Esophagus (tissue), 2 donors: ENCODE results near the gene SIM1. TPM values are rescaled to one million over a fixed set of nuclear protein-coding genes. Genes with fewer than 3 reads are reported as not detected.

Experiments
- H3K27ac ChIP-seq, 2 donors: one replicate each; pipeline ENCODE4 v1.5.1; 2013; ENCODE audit warnings: low read depth in 2 of 2, mild to moderate bottlenecking in 2 of 2, inconsistent platforms in 1 of 2, low read length in 1 of 2, moderate library complexity in 1 of 2
- H3K27me3 ChIP-seq, 2 donors: one replicate each; pipeline ENCODE4 v1.6.1; 2013; ENCODE audit warnings: low read length in 2 of 2, control low read depth in 1 of 2, mild to moderate bottlenecking in 1 of 2; ENCODE audit not compliant: insufficient read depth in 2 of 2, control insufficient read depth in 1 of 2
- H3K36me3 ChIP-seq, 2 donors: one replicate each; pipeline ENCODE4 v1.6.1; 2013; ENCODE audit warnings: low read length in 1 of 2; ENCODE audit not compliant: control insufficient read depth in 2 of 2, insufficient read depth in 2 of 2
- H3K4me1 ChIP-seq, 2 donors: one replicate each; pipeline ENCODE4 v1.6.1; 2013; ENCODE audit warnings: low read length in 1 of 2; ENCODE audit not compliant: control insufficient read depth in 2 of 2, insufficient read depth in 2 of 2
- H3K4me3 ChIP-seq, 2 donors: one replicate each; pipeline ENCODE4 v1.5.1; 2013; ENCODE audit warnings: low read length in 2 of 2, mild to moderate bottlenecking in 2 of 2, low read depth in 1 of 2, moderate library complexity in 1 of 2
- H3K9me3 ChIP-seq, 2 donors: one replicate each; pipeline ENCODE4 v1.6.1; 2013; ENCODE audit warnings: mild to moderate bottlenecking in 2 of 2, low read depth in 1 of 2, low read length in 1 of 2, moderate library complexity in 1 of 2; ENCODE audit not compliant: control insufficient read depth in 2 of 2, insufficient read depth in 1 of 2
- WGBS, 2 donors: extraction: QIAGEN DNeasy Blood & Tissue Kit; methylation state at CpG; one replicate each; pipeline ENCODE4 v1.1.7; 2013; 5-methylcytosine and 5-hydroxymethylcytosine counted together
- polyA plus RNA-seq, 2 donors: library from polyadenylated mRNA; stranded (reverse); fragments of 200-250 nt; gene quantifications; one replicate each; pipeline ENCODE4 v1.2.3, GENCODE V29; 2013
- donor health status: healthy with polysubstance abuse.
- donor health status: Bipolar disorder and iron deficiency.

Gene SIM1
- polyA plus RNA-seq, 2 donors: not detected

DNA sequence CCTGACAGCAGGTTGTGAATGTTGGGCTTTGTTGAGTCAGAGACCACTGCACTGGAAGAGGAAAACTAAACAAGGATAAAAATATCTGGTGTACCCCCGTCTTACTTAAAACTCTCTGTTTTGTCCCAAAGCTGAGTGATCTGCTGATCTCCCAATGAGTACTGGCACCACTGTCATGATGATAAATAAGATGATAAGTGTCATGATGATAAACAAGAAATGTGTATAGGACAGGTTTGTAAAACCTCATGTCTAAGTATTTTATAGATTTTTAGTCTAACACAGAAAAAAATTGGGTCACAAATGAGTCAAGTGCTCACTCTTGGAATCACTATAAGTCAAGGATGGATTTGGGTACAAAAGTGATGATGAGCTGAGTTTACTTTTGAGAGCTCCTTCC is 8.5 kb upstream of the SIM1 start:
- no peaks in the 10 kb centered on the region for H3K9me3 ChIP-seq
- peaks cover 0 to 10% of the 10 kb centered on the region in 2 donors for H3K27me3 ChIP-seq
- no peak overlapping the region for H3K27ac ChIP-seq
- no peak overlapping the region for H3K4me3 ChIP-seq
- H3K36me3 ChIP-seq: no peaks in the 10 kb centered on the region
- 42 to 48% methylated on average over 1 of the region's 1 CpG for WGBS, 2 donors
- H3K4me1 ChIP-seq: no peaks in the 10 kb centered on the region

DNA sequence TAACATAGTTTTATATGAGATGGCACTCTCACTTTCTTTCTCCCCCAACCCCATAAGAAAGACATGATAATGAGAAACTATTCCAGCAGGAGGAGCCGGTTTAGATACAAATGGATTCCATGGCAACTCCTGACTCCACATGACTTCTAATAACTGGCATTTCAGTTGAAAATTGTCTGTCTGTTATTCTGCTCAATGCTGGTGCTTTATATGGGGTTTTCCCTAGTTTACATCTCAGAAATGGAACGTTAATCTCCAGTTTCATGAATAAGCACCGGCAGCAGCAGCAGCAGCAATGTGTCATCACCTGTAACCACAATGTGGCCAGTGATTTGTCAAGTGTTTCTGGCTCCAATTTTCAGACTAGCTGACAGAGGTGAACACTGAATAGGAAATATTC is 8.0 kb upstream of the SIM1 start:
- Histone ChIP-seq H3K27me3 (peaks cover 0 to 13% of the 10 kb centered on the region in 2 donors), H3K4me1 (no peaks in the 10 kb centered on the region), H3K27ac (no peak overlapping the region), H3K9me3 (no peaks in the 10 kb centered on the region), H3K36me3 (no peaks in the 10 kb centered on the region), H3K4me3 (no peak overlapping the region)
- WGBS, 2 donors: 10 to 22% methylated on average over 3 of the region's 3 CpGs

DNA sequence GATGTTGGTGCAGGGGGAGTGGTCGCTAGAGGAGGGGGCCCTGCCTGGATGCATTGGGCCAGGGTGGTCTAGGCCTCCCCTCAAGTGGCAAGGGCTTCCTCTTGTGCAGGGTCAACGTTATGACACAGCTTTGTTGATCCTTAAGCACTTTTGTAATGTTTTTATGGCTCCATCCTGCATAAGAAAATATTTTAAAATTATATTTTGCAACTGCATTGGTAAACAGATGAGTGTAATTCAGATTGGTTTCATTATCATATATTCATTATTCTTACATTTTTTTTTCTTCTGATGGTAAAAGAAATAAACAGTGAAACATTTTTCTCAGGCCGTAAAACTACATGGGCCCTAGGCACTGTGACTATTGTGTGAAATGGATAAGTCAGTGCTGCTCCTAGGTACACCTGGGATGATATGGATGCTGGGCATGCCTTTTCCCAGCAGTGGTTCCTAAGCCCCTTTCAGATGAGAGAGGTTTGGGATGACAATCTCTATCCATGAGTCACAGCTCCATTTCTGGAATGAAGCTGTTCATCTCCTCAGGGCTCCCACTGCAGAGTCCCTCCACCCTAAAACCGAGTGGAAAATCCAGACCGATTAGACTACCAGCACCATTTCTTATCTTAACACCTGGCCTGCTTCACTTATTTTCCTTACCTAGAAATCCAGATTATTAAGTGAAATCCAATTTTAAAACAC is 5.8 kb upstream of the SIM1 start:
- Histone ChIP-seq H3K27me3 (peaks cover 0 to 30% of the 10 kb centered on the region in 2 donors), H3K27ac (no peak overlapping the region), H3K36me3 (no peaks in the 10 kb centered on the region), H3K4me3 (no peak overlapping the region), H3K4me1 (peaks cover 0 to 5% of the 10 kb centered on the region in 2 donors), H3K9me3 (peaks cover 0 to 7% of the 10 kb centered on the region in 2 donors)
- WGBS, 2 donors: 66 to 71% methylated on average over 5 of the region's 5 CpGs

DNA sequence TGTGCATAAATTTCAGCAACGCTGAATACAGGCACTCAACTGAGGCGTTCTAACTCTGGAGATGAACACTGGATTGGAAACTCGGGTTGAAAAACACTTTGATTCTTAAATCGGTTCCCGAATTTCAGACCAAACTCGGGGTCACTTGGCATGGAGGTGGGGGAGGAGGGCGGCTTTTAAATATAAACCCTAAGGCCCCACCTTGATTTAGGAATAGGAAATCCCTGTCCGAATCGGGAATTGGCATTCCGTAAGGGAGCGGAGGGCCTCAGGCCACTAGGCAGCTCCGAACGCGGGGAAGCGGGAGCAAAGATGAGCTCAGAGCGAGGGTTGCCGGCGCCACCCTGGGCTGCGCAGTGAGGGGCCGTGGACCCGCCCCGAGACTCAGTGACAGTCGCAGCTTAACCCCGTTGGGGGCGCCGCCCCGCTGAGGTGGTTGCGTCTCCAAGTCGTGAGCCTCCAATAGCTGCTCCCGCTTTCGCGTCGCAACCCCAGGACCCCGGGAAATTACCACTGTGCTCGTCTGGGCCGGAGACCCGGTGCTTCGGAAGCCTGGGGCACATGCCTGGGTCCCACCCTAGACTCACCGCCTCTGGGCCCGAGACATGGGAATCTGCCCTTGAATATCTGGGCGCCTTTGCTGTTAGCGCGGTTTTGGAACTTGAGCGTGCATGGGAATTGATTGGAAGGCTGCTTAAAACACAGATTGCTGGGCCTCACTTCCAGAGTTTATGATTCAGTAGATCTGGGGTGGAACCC is 4.6 kb upstream of the SIM1 start:
- peaks cover 0 to 37% of the 10 kb centered on the region in 2 donors for H3K27me3 ChIP-seq
- no peaks in the 10 kb centered on the region for H3K36me3 ChIP-seq
- H3K27ac ChIP-seq: no peak overlapping the region
- 24 to 30% methylated on average over 44 of the region's 44 CpGs for WGBS, 2 donors
- peaks cover 6 to 15% of the 10 kb centered on the region in 2 donors for H3K9me3 ChIP-seq
- no peak overlapping the region for H3K4me3 ChIP-seq
- peaks cover 4 to 9% of the 10 kb centered on the region in 2 donors for H3K4me1 ChIP-seq

DNA sequence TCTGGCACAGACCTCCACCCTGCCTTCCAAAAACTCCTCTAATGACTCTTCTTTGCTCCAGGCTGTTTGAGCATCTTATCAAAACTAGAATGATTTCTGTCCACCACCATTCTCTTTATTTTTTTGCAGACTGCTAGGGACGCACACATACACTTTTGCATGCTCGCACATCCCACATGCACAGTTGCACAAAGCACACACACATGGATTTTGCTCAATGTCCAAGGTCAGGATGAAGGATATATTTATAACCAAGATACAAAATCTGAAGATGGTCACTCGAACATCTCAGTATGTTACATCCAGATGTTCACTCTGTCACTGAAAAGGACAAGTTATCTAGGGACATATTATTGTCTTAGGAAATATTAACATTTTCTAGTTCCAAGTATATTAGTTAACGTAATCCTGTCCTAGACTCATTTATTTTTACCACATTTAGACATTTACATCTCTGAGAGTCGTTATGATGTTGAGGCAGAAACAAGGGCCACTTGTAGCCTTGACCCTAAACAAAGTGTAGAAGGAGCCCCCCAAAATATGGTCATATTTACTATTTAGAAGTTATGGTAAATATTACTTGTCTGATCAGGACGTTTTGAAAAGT is 3.4 kb upstream of the SIM1 start:
- Histone ChIP-seq H3K27me3 (peaks cover under 1 to 47% of the 10 kb centered on the region in 2 donors), H3K36me3 (no peaks in the 10 kb centered on the region), H3K9me3 (peaks cover 6 to 18% of the 10 kb centered on the region in 2 donors), H3K4me1 (peaks cover 7 to 11% of the 10 kb centered on the region in 2 donors), H3K27ac (no peak overlapping the region), H3K4me3 (no peak overlapping the region)
- 34 to 42% methylated on average over 6 of the region's 6 CpGs for WGBS, 2 donors

DNA sequence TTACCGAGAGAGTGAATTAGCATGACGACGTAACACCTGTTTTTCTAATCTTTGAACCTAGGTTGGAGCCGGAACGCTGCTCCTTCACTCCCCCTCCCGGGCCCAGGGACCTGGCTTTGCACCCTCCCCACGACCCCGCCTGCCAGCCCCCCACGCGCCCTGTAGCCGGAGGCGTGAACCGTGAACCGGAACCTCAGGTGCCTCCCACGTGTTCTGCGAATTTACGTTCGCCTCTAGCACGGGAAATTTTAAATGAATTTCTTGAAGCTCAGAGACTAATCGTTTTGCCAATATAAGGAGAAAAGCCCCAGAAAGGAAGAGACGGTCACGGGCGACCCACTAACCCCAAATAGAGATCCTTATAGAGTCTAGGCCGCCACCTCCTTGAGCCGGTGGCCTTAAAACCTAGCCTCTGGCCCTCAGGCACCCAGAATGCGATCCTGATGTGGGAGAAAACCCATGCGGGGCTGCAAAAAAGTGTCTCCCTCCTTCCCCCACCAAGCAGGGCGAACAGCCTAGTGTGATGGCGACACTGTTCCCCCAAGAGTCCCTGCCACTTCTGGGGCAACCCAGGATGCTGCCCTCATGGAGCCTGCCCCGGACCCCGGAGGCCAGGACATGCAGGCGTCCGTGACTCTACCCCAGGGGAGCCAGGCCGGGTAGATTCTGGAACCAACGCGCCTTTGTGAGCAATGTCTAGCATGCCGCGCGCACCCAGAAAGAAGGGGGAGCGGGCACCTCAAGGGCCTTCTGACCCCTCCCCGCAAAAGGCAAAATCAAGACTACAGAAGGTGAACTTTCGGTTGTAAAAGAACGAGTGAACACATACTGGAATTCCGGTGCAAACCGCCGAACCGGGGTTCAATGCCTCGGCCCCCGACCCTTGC is 2.7 kb upstream of the SIM1 start:
- peaks cover 6 to 18% of the 10 kb centered on the region in 2 donors for H3K9me3 ChIP-seq
- peaks cover 5 to 49% of the 10 kb centered on the region in 2 donors for H3K27me3 ChIP-seq
- peaks cover 7 to 11% of the 10 kb centered on the region in 2 donors for H3K4me1 ChIP-seq
- H3K27ac ChIP-seq: no peak overlapping the region
- H3K36me3 ChIP-seq: no peaks in the 10 kb centered on the region
- no peak overlapping the region for H3K4me3 ChIP-seq
- 14 to 24% methylated on average over 48 to 49 of the region's 49 CpGs for WGBS, 2 donors

DNA sequence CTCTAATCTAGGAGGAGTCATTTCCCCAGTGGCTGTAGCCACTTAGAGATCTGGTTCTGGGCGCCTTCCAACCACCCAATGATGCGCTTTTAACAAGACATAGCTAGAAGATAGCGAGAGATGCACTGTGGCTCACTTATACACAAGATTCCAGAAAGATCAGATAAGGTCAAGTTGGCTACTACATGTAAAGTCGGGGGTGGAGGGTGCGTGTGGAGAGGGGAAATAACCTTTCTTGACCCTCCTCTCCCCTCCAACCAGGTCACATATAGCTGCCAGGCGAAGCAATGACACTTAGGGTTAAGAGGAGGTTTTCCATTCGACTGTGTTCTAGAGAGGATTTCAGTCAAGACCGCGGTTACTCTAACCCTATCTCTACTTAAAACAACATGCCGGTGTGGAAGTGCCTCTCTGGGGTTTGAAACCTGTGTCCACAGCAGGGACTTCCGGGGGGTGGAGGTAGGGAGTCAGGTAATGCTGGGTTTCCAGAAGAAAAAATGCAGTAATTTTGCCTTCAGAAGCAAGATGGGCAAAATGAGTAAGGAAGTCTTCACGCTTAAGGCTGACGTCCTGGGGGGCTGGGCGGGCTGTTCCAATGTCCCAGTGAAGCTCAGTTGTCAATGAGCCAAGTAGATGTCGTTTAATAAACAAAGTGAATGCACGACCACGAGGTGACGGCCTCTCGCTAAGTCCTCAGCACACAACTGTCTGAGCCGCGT is 1.8 kb upstream of the SIM1 start:
- Histone ChIP-seq H3K27me3 (peaks cover 5 to 49% of the 10 kb centered on the region in 2 donors), H3K4me3 (no peak overlapping the region), H3K36me3 (no peaks in the 10 kb centered on the region), H3K4me1 (peaks cover 7 to 11% of the 10 kb centered on the region in 2 donors), H3K9me3 (peaks cover 6 to 18% of the 10 kb centered on the region in 2 donors), H3K27ac (no peak overlapping the region)
- WGBS, 2 donors: 9 to 17% methylated on average over 21 of the region's 21 CpGs

DNA sequence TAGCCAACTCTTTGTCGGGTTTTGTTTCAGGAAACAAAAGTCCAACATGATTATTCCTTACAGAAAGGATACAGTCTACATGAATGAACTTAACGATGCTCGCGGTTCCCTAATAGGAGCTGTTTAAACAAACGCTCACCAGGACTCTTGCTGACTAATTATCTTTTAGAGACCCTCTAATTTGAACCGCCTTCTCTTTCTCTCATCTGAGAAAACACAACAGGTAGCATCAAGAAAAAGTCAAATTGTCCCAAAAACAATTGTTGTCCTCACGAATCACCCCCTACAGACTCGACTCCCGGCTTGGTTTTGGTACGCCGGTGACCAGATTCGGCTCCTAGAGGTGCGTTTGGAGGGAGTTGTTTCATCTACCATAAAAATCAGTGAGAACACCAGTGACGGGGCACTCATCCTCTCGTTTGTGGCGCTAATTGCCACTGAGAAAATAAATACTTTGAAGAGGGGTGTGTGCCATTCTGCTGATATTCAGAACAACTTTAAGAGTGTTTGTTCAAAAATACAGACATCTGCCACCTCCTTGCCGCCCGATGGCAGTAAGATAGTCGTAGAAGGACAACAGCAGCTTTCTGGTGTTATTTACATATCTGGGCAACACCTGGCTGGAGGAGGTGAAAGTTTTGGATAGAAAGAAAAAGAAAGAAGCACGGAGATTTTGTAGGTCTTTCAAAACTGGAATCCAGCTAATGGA is 1.1 kb upstream of the SIM1 start:
- peaks cover 6 to 20% of the 10 kb centered on the region in 2 donors for H3K9me3 ChIP-seq
- WGBS, 2 donors: 12 to 16% methylated on average over 20 of the region's 20 CpGs
- no peak overlapping the region for H3K27ac ChIP-seq
- no peak overlapping the region for H3K4me3 ChIP-seq
- H3K4me1 ChIP-seq: peaks cover 7 to 11% of the 10 kb centered on the region in 2 donors
- H3K36me3 ChIP-seq: no peaks in the 10 kb centered on the region
- peaks cover 5 to 55% of the 10 kb centered on the region in 2 donors for H3K27me3 ChIP-seq
